PFSK-1 (cell line): ENCODE results near the gene EGFL7.

Experiments
- FOXP2 ChIP-seq: optimal IDR thresholded peaks from 2 replicates; pipeline ENCODE3; 2011; ENCODE audit warnings: borderline replicate concordance, control low read depth, inconsistent platforms; ENCODE audit not compliant: insufficient read depth; ENCODE audit errors: extremely low read length, extremely low read depth
- POLR2AphosphoS5 ChIP-seq: IDR thresholded peaks from 2 replicates; pipeline ENCODE4 v1.6.1; 2012; ENCODE audit warnings: low read depth, mild to moderate bottlenecking, control low read depth, low read length, moderate library complexity
- SIN3A ChIP-seq: IDR thresholded peaks from 2 replicates; pipeline ENCODE4 v1.6.1; 2012; ENCODE audit warnings: mild to moderate bottlenecking, low read length, moderate library complexity, borderline replicate concordance; ENCODE audit not compliant: insufficient read depth
- TAF1 ChIP-seq: IDR thresholded peaks from 2 replicates; pipeline ENCODE4 v1.6.1; 2012; ENCODE audit warnings: low read length, control low read depth, borderline replicate concordance; ENCODE audit not compliant: insufficient read depth
- TF ChIP-seq, protein P1 (sequence below), 2 experiments: IDR thresholded peaks; 2 replicates each; pipeline versions ENCODE4 v1.6.1 to v1.8.0; 2011 to 2012; ENCODE audit warnings: low read depth in 2 of 2, low read length in 2 of 2, control low read depth in 1 of 2, inconsistent platforms in 1 of 2, mild to moderate bottlenecking in 1 of 2, moderate library complexity in 1 of 2; ENCODE audit not compliant: insufficient read depth in 1 of 2

DNA sequence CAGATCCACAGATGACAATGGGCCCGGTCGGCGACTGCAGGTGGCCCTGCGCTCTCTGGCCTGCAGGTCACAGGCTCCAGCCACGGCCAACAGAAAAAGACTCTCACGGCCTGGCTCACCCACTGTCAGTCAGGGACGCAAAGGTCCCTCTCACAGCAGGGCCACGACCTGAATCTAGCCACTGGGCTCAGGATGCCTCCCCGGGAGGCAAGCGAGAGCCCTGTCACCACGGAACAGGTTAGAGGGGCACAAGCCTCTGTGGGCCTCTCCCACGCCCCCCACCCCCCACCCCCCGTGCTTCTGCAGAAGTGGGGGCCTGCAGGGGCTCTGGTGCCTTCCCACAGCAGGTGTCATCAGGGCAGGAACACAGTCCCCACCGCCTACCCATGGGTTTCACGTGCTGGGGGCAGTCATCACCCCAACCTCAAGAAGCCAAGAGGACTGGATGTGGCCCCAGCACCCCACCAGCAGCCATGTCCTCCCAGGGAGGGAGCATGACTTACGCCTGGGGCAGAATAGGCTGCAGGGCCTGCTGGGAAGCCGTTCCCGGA, 17.3 kb upstream of the EGFL7 start:
- no peak for TF ChIP-seq TAF1
- no peak for TF ChIP-seq POLR2AphosphoS5
- TF ChIP-seq, protein P1, sequence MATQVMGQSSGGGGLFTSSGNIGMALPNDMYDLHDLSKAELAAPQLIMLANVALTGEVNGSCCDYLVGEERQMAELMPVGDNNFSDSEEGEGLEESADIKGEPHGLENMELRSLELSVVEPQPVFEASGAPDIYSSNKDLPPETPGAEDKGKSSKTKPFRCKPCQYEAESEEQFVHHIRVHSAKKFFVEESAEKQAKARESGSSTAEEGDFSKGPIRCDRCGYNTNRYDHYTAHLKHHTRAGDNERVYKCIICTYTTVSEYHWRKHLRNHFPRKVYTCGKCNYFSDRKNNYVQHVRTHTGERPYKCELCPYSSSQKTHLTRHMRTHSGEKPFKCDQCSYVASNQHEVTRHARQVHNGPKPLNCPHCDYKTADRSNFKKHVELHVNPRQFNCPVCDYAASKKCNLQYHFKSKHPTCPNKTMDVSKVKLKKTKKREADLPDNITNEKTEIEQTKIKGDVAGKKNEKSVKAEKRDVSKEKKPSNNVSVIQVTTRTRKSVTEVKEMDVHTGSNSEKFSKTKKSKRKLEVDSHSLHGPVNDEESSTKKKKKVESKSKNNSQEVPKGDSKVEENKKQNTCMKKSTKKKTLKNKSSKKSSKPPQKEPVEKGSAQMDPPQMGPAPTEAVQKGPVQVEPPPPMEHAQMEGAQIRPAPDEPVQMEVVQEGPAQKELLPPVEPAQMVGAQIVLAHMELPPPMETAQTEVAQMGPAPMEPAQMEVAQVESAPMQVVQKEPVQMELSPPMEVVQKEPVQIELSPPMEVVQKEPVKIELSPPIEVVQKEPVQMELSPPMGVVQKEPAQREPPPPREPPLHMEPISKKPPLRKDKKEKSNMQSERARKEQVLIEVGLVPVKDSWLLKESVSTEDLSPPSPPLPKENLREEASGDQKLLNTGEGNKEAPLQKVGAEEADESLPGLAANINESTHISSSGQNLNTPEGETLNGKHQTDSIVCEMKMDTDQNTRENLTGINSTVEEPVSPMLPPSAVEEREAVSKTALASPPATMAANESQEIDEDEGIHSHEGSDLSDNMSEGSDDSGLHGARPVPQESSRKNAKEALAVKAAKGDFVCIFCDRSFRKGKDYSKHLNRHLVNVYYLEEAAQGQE (IDR thresholded peaks at IDR 0.05; ENCODE audit: insufficient read depth in 1 of 2, low read depth in 2 of 2, low read length in 2 of 2) = no peak
- no peak for TF ChIP-seq SIN3A
- no peak for TF ChIP-seq FOXP2
